AG10803 (cell line): Measurements from ENCODE around the gene SIK3.
"Not testable (repeated sequence)": the region's sequence is repeated elsewhere in the genome, so short reads cannot be mapped to it uniquely, and the experiment has no call there.

ENCODE experiments used
- DNase-seq: peaks from one replicate; pipeline ENCODE4 v3.0.0; 2010; ENCODE audit warnings: low read depth
- H3K4me3 ChIP-seq: 2 replicates; pipeline ENCODE4 v1.5.1; 2011; ENCODE audit warnings: mild to moderate bottlenecking, low read length, control low read depth
- TF ChIP-seq, protein P1 (sequence below): conservative IDR thresholded peaks from 2 replicates; pipeline ENCODE4 v1.5.1; 2011; ENCODE audit warnings: mild to moderate bottlenecking, low read length, control low read depth, inconsistent platforms

The SIK3 gene

GRCh38 chr11:117098269-117099232 lies at the start of gene SIK3:
Gene SIK3, minus strand, starts transcription at chr11:117098428. Its CDS starts 13 bp downstream, at chr11:117098415.
- peak within 1 kb of the TSS; percentile 84 for H3K4me3 ChIP-seq
- peak; percentile 91 for DNase-seq
- TF ChIP-seq, protein P1, sequence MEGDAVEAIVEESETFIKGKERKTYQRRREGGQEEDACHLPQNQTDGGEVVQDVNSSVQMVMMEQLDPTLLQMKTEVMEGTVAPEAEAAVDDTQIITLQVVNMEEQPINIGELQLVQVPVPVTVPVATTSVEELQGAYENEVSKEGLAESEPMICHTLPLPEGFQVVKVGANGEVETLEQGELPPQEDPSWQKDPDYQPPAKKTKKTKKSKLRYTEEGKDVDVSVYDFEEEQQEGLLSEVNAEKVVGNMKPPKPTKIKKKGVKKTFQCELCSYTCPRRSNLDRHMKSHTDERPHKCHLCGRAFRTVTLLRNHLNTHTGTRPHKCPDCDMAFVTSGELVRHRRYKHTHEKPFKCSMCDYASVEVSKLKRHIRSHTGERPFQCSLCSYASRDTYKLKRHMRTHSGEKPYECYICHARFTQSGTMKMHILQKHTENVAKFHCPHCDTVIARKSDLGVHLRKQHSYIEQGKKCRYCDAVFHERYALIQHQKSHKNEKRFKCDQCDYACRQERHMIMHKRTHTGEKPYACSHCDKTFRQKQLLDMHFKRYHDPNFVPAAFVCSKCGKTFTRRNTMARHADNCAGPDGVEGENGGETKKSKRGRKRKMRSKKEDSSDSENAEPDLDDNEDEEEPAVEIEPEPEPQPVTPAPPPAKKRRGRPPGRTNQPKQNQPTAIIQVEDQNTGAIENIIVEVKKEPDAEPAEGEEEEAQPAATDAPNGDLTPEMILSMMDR = no peak

- TF ChIP-seq, protein P1 = no peak
- peak; percentile 21 for DNase-seq
- H3K4me3 ChIP-seq = peak overlapping the region; percentile 22; the same call in 1 of the 2 replicates
Observed at GRCh38 chr11:117146521-117146920, 48.3 kb upstream of the SIK3 start.

- peak; percentile 54 for DNase-seq
- TF ChIP-seq, protein P1 = peak; percentile 41
- H3K4me3 ChIP-seq = peak overlapping the region; percentile 93
Observed at GRCh38 chr11:117145393-117145761, 47.1 kb upstream of the SIK3 start.

DNA sequence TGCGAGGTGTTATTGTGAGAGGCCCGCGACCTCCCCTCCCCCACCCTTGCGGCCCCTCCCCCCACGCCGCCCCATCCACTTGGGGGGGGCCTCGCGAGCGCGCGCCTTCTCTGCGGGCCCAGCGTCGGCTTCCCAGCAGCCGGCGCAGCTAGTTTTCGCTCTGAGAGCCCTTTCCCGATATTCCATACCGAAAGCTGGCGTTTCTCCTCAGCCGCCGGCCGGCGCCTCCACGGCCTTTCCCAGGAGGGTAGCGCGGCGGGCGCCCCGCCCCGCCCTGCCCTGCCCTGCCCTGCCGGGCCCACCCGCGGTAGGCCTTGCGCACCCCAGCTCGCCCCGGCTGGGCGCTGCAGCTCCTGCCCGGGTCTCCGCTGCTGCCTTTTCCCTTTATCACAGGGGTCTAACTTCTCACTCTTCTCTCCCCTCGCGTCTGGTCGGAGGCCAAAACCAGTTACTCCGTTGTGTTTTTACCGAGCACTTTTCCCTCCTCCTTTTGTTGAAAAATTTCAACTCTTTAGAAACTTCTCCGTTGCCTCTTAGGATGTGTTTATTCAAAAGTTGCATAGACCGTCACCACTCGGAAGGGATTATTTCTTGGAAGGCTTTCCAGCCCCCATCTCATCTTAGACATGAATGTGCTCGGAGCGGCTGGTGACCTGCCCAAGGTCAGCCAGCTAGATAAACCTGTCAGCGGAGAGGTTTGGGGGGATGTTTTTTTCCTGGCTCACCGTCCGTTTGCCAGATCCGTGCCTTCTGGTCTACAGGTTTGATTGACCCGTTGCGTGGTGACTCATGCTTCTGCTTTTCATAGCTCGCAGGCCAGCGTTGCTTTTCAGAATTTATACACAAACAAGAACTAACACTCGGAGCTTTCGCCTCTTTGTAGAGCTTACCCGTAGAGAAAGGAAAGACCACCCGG lies 46.5 kb upstream of the SIK3 start:
- TF ChIP-seq, protein P1 = no peak
- peak overlapping the region; percentile 93 for H3K4me3 ChIP-seq
- peak; percentile 61 for DNase-seq

DNA sequence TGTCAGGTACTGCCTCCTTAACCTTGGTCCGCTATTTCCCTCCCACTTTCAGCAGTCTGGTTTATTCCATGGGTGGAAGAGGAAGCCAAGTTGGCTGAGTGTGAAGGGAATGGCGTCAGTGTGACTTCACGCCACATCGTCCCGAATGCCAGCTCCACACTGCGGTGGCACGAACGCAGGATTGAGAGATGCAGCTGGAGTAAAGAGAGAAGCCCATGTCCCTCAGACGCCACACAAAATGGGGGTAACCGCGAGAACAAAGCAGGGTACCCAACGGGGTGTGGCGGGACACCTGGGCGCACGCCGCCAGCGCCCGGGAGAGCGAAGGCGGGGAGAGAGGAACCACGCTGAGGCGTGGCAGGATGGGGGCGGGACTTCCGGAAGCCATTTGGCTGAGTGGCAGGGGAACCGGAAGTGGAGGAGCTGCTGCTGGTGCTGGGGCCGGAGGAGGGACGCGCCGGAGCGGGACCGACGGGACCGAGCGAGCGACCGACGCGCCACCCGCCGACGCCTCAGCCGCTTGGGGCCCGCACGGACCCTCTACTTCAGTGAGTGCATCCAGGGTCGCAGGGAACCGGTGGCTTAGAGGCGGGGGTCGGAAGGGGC lies 45.7 kb upstream of the SIK3 start, which contains the start of gene PAFAH1B2:
Gene PAFAH1B2, plus strand, starts transcription at position 417 of the 606 bp plus-strand sequence. CDS start 8,161 bp downstream, outside the sequence.
- peak; percentile 89 for DNase-seq
- peak within 1 kb of the TSS; percentile 93 for H3K4me3 ChIP-seq
- TF ChIP-seq, protein P1 = no peak

DNA sequence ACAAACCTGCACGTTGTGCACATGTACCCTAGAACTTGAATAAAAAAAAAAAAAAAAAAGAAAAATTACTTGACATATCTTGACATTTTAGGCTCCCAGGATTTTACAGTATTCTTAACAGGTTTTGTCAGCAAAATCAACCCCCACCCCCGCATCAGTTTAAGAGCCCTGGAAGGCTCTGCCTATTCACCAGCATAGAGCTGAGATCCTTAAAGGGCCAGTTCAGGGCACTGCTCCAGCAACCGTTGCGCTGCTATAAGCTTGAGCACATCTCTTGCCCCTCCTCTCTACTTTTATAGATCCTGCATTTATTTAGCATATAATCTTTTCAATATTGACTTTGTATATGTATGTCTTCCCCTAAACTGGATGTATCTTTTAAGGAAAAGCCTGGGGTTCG lies 45.2 kb upstream of the SIK3 start:
- peak overlapping the region; percentile 93 for H3K4me3 ChIP-seq
- TF ChIP-seq, protein P1 = no peak
- DNase-seq = peak; percentile 36

DNA sequence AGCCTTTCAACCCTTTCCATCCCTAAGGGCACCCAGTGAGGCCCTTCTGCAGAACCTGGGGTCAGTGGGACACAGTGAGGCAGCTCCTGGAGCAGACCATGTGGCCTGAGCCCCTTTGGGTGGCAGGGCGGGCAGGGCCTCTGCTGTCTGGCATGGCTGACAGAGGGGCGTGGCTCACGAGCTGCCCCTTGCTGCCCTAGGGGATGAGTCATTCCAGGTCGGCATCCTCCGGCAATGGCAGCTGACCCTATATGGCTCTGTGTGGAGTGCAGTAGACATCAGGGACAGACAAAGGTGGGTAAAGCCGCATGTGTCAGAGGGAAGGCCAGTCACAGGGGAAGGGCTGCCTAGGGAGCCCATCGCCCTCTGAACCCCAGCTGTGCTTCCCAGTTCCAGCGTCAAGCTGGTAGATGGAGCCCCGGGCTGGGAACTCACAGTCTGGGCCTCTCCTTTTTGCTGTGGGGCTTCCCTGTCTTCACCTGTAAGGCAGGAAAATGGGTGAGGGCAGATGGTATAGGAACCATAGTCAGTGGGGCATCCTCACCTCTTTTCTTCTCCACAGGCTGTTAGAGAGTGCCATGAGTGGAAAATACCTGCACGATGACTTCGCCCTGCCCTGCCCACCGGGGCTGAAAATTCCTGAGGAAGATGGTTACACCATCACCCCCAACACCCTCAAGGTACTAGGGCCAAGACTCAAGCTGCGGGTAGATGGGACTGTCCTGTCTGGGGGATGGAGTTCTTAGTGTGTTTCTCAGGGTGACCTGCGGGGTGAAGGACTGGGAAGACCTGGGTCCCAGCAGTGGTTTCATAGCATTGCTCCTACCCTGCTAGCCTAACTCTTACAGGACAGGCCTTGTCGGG lies 39.2 kb upstream of the SIK3 start:
- not testable (repeated sequence) for DNase-seq, H3K4me3 ChIP-seq

- DNase-seq, H3K4me3 ChIP-seq: not testable (repeated sequence)
Observed at GRCh38 chr11:117134979-117135378, 36.8 kb upstream of the SIK3 start.
